Heart left ventricle (tissue), 16 donors: Measurements from ENCODE around the gene BRIP1. TPM values are rescaled to one million over a fixed set of nuclear protein-coding genes. Genes with fewer than 3 reads are reported as not detected.

Experiments
- ATAC-seq, 4 donors: fragments of 200-7000 bp; cut with Tn5 transposase; one replicate each; pipeline ENCODE4 v1.9.1; 2020 to 2022; ENCODE audit warnings: moderate library complexity in 4 of 4, mild to moderate bottlenecking in 3 of 4, moderate number of reproducible peaks in 1 of 4
- DNase-seq, 5 donors: peaks; one replicate each; pipeline ENCODE4 v3.0.0-alpha.2; 2020
- H3K27ac ChIP-seq, 12 donors: fragments of 200-600 bp; sonication (generic) in 4 of 12; one replicate each; pipeline versions ENCODE4 v1.5.0 to v1.8.0; 2016 to 2022; ENCODE audit warnings: mild to moderate bottlenecking in 2 of 12
- H3K27me3 ChIP-seq, 9 donors: fragments of 200-600 bp; sonication (generic) in 2 of 9; one replicate each; pipeline versions ENCODE4 v1.5.1 to v1.8.0; 2016 to 2022; ENCODE audit warnings: mild to moderate bottlenecking in 3 of 9
- H3K36me3 ChIP-seq, 9 donors: fragments of 200-600 bp; sonication (generic) in 2 of 9; one replicate each; pipeline versions ENCODE4 v1.5.0 to v1.8.0; 2018 to 2022; ENCODE audit warnings: mild to moderate bottlenecking in 2 of 9
- H3K4me1 ChIP-seq, 12 donors: fragments of 200-600 bp; sonication (generic) in 4 of 12; one replicate each; pipeline versions ENCODE4 v1.5.0 to v1.8.0; 2016 to 2022; ENCODE audit warnings: mild to moderate bottlenecking in 3 of 12
- H3K4me3 ChIP-seq, 12 donors: fragments of 200-600 bp; sonication (generic) in 4 of 12; one replicate each; pipeline versions ENCODE4 v1.5.0 to v1.8.0; 2017 to 2022; ENCODE audit warnings: mild to moderate bottlenecking in 9 of 12, moderate library complexity in 4 of 12
- H3K9me3 ChIP-seq, 12 donors: fragments of 200-600 bp; sonication (generic) in 4 of 12; one replicate each; pipeline versions ENCODE4 v1.5.0 to v1.8.0; 2016 to 2022; ENCODE audit warnings: mild to moderate bottlenecking in 1 of 12
- POLR2A ChIP-seq, 2 donors: fragments of 450-650 bp; IDR thresholded peaks; one replicate each; pipeline ENCODE4 v1.6.1; 2017; ENCODE audit warnings: antibody characterized with exemption in 2 of 2, mild to moderate bottlenecking in 2 of 2, moderate library complexity in 2 of 2
- WGBS, 4 donors: extraction: QIAGEN DNeasy Blood & Tissue Kit in 2 of 4; methylation state at CpG; one replicate each; pipeline versions ENCODE4 v1.1.5 to v1.1.7; 2013 to 2018; 5-methylcytosine and 5-hydroxymethylcytosine counted together
- intact Hi-C, 10 donors: fragments of 100-400 bp; cut with DNase I; formaldehyde crosslinking; loops; one replicate each; pipeline versions ENCODE4 v1.11.1 to v1.14.2; 2022
- polyA plus RNA-seq, 2 donors: library from polyadenylated mRNA; stranded (reverse); fragments of 200-250 nt; gene quantifications; one replicate each; pipeline ENCODE4 v1.2.3, GENCODE V29; 2013
- total RNA-seq, 9 donors: library from RNA; depleted of rRNA in 2 of 9; stranded (reverse); fragments of >200 nt in 2 of 9; fragmentation: NEBNext Ultra II Directional in 3 of 9; extraction: Animal tissue kit (Norgen Biotek cat#: 25700) in 3 of 9; gene quantifications; one replicate each; pipeline versions ENCODE4 v1.1.0 to v1.2.4, GENCODE V29; 2016 to 2023
- TF ChIP-seq, protein P1 (sequence below), 12 donors: fragments of 200-600 bp; sonication (generic) in 4 of 12; IDR thresholded peaks; one replicate each; pipeline versions ENCODE4 v1.5.0 to v1.8.0; 2018 to 2022; ENCODE audit warnings: antibody characterized with exemption in 12 of 12, mild to moderate bottlenecking in 5 of 12
- donor health status: ischemic (EF 13 %, LVEDD 7.1; RV severe dilation, severe dysfunction).
- donor health status: healthy with polysubstance abuse.
- donor health status: DM: no; HTN: yes; CAD: no.
- donor health status: DM: no; HTN: no; CAD: no.
- donor health status: ischemic (EF 25% LVEDD 6.9; RV normal size, moderate dysfunction).
- donor health status: ischemic (EF 25% LVEDD 5.7; RV mildly dilated, moderate dysfunction).
- donor health status: healthy.
- donor health status: DM: yes; HTN: yes; CAD: no.
- donor health status: ischemic (EF 35%, LVEDD 5.7; RV mildly dilated, moderate dysfunction).
- donor health status: nonischemic (EF 11% LVEDD 7.7; RV severe dilation, severe dysfunction).
- donor health status: DM: yes; HTN: yes; CAD: no.
- donor health status: PGD.
- donor health status: ischemic (EF 29% LVEDD 5.4; RV normal size, mild dysfunction).
- donor health status: nonischemic (EF 23%, LVEDD 6.1; RV moderate dilation, normal function).

The BRIP1 gene
- total and polyA plus RNA-seq, 11 donors, result 0.04 to 2.2 (median 0.12) TPM; not detected in 3

DNA sequence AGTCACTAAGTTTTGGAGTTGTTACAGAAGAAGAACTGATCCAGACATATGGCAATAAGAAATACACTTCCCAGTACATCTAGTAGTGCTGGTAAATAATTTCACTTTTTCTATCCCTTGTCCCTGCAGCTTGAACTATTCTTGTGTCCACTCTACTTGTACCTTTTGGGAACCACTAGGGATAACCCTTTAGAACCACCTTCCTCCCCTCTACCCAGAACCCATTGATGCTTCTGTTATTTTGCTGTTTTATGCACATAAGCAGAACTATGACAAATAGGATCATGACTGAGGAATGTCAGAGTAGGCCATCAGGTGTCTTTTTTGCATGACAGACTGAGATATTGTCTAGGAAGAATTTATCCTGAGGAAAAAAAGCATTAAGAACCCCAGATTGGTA lies 125.1 kb downstream of the BRIP1 start:
- ATAC-seq (no peak), DNase-seq (no peak)
- intact Hi-C loops, result no loop called here
- no peak overlapping the region for H3K27ac ChIP-seq
- no peaks in the 10 kb centered on the region for H3K27me3 ChIP-seq
- H3K4me3 ChIP-seq, result no peak overlapping the region
- TF ChIP-seq, protein P1, sequence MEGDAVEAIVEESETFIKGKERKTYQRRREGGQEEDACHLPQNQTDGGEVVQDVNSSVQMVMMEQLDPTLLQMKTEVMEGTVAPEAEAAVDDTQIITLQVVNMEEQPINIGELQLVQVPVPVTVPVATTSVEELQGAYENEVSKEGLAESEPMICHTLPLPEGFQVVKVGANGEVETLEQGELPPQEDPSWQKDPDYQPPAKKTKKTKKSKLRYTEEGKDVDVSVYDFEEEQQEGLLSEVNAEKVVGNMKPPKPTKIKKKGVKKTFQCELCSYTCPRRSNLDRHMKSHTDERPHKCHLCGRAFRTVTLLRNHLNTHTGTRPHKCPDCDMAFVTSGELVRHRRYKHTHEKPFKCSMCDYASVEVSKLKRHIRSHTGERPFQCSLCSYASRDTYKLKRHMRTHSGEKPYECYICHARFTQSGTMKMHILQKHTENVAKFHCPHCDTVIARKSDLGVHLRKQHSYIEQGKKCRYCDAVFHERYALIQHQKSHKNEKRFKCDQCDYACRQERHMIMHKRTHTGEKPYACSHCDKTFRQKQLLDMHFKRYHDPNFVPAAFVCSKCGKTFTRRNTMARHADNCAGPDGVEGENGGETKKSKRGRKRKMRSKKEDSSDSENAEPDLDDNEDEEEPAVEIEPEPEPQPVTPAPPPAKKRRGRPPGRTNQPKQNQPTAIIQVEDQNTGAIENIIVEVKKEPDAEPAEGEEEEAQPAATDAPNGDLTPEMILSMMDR (IDR thresholded peaks at IDR 0.05), result no peak
- TF ChIP-seq POLR2A (IDR thresholded peaks at IDR 0.05), result no peak
- H3K36me3 ChIP-seq, result no peaks in the 10 kb centered on the region
- H3K9me3 ChIP-seq, result peaks cover 0 to 34% (median 11%) of the 10 kb centered on the region in 12 donors
- H3K4me1 ChIP-seq, result no peaks in the 10 kb centered on the region

DNA sequence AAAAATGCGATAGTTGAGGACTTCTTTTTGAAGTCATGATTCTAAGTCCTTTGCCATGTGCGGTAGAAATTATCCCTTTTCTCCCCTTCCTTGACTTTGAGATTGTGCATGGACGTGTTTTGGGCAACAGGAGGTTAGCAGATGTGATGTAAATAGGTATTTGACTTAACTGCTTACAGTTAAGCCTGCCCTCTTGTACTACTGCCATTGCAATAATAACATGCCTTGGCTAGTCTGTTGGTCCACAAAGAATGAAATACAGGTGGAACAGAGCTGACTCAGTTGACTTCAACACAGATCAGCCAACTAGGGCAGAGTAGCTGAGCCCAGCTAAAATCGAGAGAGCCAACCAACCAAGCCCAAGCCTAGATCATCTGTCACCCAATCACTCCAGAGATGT lies 125.5 kb downstream of the BRIP1 start:
- intact Hi-C loops, result no loop called here
- WGBS, 4 donors, result 94 to 97% (median 95%) methylated on average over 4 of the region's 4 CpGs

DNA sequence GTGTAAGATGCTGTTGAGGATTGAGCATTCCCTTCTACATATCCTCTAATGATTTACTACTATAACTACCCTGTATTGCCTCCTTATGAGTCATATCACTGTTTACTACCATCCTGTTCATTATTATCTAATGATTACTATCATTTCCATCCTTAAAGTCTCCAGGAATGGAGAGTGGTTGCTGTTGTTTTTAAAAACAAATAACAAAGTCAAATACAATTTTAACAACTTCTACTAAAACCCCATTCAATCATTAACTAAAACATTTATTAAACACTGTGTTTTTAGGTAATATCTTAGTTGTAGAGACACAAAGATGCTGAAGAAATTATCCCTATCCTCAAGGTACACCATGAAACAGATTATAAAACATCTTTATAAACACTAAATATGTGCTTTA lies 126.9 kb downstream of the BRIP1 start:
- intact Hi-C loops, result no loop called here
- TF ChIP-seq, protein P1 (IDR thresholded peaks at IDR 0.05), result no peak
- no peak for TF ChIP-seq POLR2A (IDR thresholded peaks at IDR 0.05)
- DNase-seq (no peak), ATAC-seq (no peak)
- H3K27me3 ChIP-seq, result no peaks in the 10 kb centered on the region
- no peaks in the 10 kb centered on the region for H3K4me1 ChIP-seq
- H3K9me3 ChIP-seq, result peaks cover 0 to 24% (median 5%) of the 10 kb centered on the region in 12 donors
- H3K27ac ChIP-seq, result no peak overlapping the region
- no peaks in the 10 kb centered on the region for H3K36me3 ChIP-seq
- no peak overlapping the region for H3K4me3 ChIP-seq

More for the DNA sequence above, 125.5 kb downstream of the BRIP1 start:
- peaks cover 0 to 34% (median 11%) of the 10 kb centered on the region in 12 donors for H3K9me3 ChIP-seq
- no peak overlapping the region for H3K27ac ChIP-seq
- no peaks in the 10 kb centered on the region for H3K4me1 ChIP-seq
- H3K27me3 ChIP-seq, result no peaks in the 10 kb centered on the region
- no peak overlapping the region for H3K4me3 ChIP-seq
- TF ChIP-seq POLR2A (IDR thresholded peaks at IDR 0.05), result no peak
- TF ChIP-seq, protein P1 (IDR thresholded peaks at IDR 0.05), result no peak
- ATAC-seq (no peak), DNase-seq (no peak)
- no peaks in the 10 kb centered on the region for H3K36me3 ChIP-seq

DNA sequence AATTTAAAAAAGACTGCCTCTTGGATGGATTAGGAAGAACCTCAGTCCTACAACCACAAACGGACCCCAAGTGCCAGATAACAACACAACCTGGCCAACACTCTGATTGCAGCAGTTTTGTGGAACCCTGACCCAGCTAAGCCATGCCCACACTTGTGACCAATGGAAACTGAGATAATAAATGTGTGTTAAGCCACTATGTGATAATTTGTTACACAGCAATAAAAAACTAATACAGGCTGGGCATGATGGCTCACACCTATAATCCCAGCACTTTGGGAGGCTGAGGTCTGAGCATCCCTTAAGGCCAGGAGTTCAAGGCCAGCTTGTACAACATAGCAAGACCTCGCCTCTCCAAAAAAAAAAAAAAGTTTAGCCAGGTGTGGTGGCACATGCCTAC lies 127.5 kb downstream of the BRIP1 start:
- no peak for ATAC-seq

More for the DNA sequence above, 127.5 kb downstream of the BRIP1 start:
- 89 to 98% (median 97%) methylated on average over 2 of the region's 2 CpGs for WGBS, 4 donors
- H3K9me3 ChIP-seq, result peaks cover 0 to 18% (median 2%) of the 10 kb centered on the region in 12 donors
- intact Hi-C loops, result no loop called here
- no peaks in the 10 kb centered on the region for H3K36me3 ChIP-seq
- H3K27me3 ChIP-seq, result no peaks in the 10 kb centered on the region
- H3K27ac ChIP-seq, result no peak overlapping the region
- TF ChIP-seq, protein P1 (IDR thresholded peaks at IDR 0.05), result no peak
- no peak for TF ChIP-seq POLR2A (IDR thresholded peaks at IDR 0.05)
- H3K4me1 ChIP-seq, result no peaks in the 10 kb centered on the region
- no peak overlapping the region for H3K4me3 ChIP-seq
- DNase-seq, result no peak
